ENCODE results near the gene WDFY1.

WDFY1 gene

GRCh38 chr2:223945755-223946154 is 620 bp upstream of the WDFY1 start:
- no peak for DNase-seq
- no peak for TF ChIP-seq EZH2 (IDR thresholded peaks at IDR 0.05; ENCODE audit: borderline replicate concordance, low read depth, low read length, severe bottlenecking)
- no peak for TF ChIP-seq CTCF (IDR thresholded peaks at IDR 0.05; ENCODE audit: borderline replicate concordance, extremely low read depth, low read length, poor library complexity, severe bottlenecking)
- Histone ChIP-seq H2AFZ (ENCODE audit: low read depth, low read length) (peak overlapping the region; percentile 91), H3K9me3 (ENCODE audit: insufficient read depth, low read length, severe bottlenecking) (no peaks in the 10 kb centered on the region), H3K27me3 (ENCODE audit: insufficient read depth, low read length, poor library complexity) (no peaks in the 10 kb centered on the region), H3K4me1 (ENCODE audit: insufficient read depth, low read length) (peaks cover 25% of the 10 kb centered on the region), H3K36me3 (ENCODE audit: insufficient read depth, low read length) (no peaks in the 10 kb centered on the region; the same call in 1 of the 2 replicates), H3K4me3 (ENCODE audit: low read depth in 1 of 2, low read length in 2 of 2) (peak overlapping the region; percentile 46 to 85; a peak in 3 of 4 replicates), H3K4me2 (ENCODE audit: insufficient read depth, low read length) (peak overlapping the region; percentile 92), H3K27ac (ENCODE audit: low read length) (peak overlapping the region; percentile 1; the same call in 1 of the 2 replicates), H4K20me1 (ENCODE audit: insufficient read depth, low read length) (peaks cover 6% of the 10 kb centered on the region; the same call in 1 of the 2 replicates), H3K9ac (ENCODE audit: low read depth, low read length) (peak overlapping the region; percentile 89), H3K79me2 (ENCODE audit: insufficient read depth, low read length) (peaks cover 27% of the 10 kb centered on the region)
- no peak for ATAC-seq (ENCODE audit: insufficient read depth, low read depth)

GRCh38 chr2:223944166-223944702 is 901 bp downstream of the WDFY1 start:
- TF ChIP-seq CTCF (IDR thresholded peaks at IDR 0.05; ENCODE audit: borderline replicate concordance, extremely low read depth, low read length, poor library complexity, severe bottlenecking) (no peak), EZH2 (IDR thresholded peaks at IDR 0.05; ENCODE audit: borderline replicate concordance, low read depth, low read length, severe bottlenecking) (no peak)
- no peak for DNase-seq

GRCh38 chr2:223943561-223944008 is 1.6 kb downstream of the WDFY1 start:
- H3K9ac ChIP-seq (ENCODE audit: low read depth, low read length) = no peak overlapping the region; the same call in 1 of the 2 replicates
- DNase-seq = no peak
- ATAC-seq (ENCODE audit: insufficient read depth, low read depth) = no peak

More at GRCh38 chr2:223944166-223944702, 901 bp downstream of the WDFY1 start:
- no peaks in the 10 kb centered on the region for H3K9me3 ChIP-seq (ENCODE audit: insufficient read depth, low read length, severe bottlenecking)
- H3K79me2 ChIP-seq (ENCODE audit: insufficient read depth, low read length) = peaks cover 27% of the 10 kb centered on the region
- H3K9ac ChIP-seq (ENCODE audit: low read depth, low read length) = peak overlapping the region; percentile 89
- H3K27me3 ChIP-seq (ENCODE audit: insufficient read depth, low read length, poor library complexity) = no peaks in the 10 kb centered on the region
- peaks cover 25% of the 10 kb centered on the region for H3K4me1 ChIP-seq (ENCODE audit: insufficient read depth, low read length)
- peak overlapping the region; percentile 92 for H3K4me2 ChIP-seq (ENCODE audit: insufficient read depth, low read length)
- H3K36me3 ChIP-seq (ENCODE audit: insufficient read depth, low read length) = no peaks in the 10 kb centered on the region; the same call in 1 of the 2 replicates
- peak overlapping the region; percentile 81 for H3K27ac ChIP-seq (ENCODE audit: low read length)
- H3K4me3 ChIP-seq (ENCODE audit: low read depth in 1 of 2, low read length in 2 of 2) = peak overlapping the region; percentile 46 to 85; a peak in 3 of 4 replicates
- peak overlapping the region; percentile 91 for H2AFZ ChIP-seq (ENCODE audit: low read depth, low read length)
- ATAC-seq (ENCODE audit: insufficient read depth, low read depth) = no peak
- peaks cover 6% of the 10 kb centered on the region; the same call in 1 of the 2 replicates for H4K20me1 ChIP-seq (ENCODE audit: insufficient read depth, low read length)

More at GRCh38 chr2:223943561-223944008, 1.6 kb downstream of the WDFY1 start:
- Histone ChIP-seq H4K20me1 (ENCODE audit: insufficient read depth, low read length) (peaks cover 10% of the 10 kb centered on the region; the same call in 1 of the 2 replicates), H3K27me3 (ENCODE audit: insufficient read depth, low read length, poor library complexity) (no peaks in the 10 kb centered on the region), H3K9me3 (ENCODE audit: insufficient read depth, low read length, severe bottlenecking) (no peaks in the 10 kb centered on the region), H3K27ac (ENCODE audit: low read length) (no peak overlapping the region), H3K4me3 (ENCODE audit: low read depth in 1 of 2, low read length in 2 of 2) (no peak overlapping the region), H3K36me3 (ENCODE audit: insufficient read depth, low read length) (no peaks in the 10 kb centered on the region; the same call in 1 of the 2 replicates), H3K4me2 (ENCODE audit: insufficient read depth, low read length) (peak overlapping the region; percentile 92), H3K4me1 (ENCODE audit: insufficient read depth, low read length) (peaks cover 25% of the 10 kb centered on the region), H3K79me2 (ENCODE audit: insufficient read depth, low read length) (peaks cover 32% of the 10 kb centered on the region), H2AFZ (ENCODE audit: low read depth, low read length) (no peak overlapping the region)
- TF ChIP-seq CTCF (IDR thresholded peaks at IDR 0.05; ENCODE audit: borderline replicate concordance, extremely low read depth, low read length, poor library complexity, severe bottlenecking) = no peak
- no peak for TF ChIP-seq EZH2 (IDR thresholded peaks at IDR 0.05; ENCODE audit: borderline replicate concordance, low read depth, low read length, severe bottlenecking)
